Nephron progenitor cell (in vitro differentiated cells): ENCODE measurements around the gene PHYHIPL.

Experiments
- DNase-seq: peaks from one replicate; pipeline ENCODE4 v3.0.0; 2021
- H3K27ac Mint-ChIP-seq: 2 replicates; pipeline ENCODE4 v1.8.0; 2021; ENCODE audit warnings: mild to moderate bottlenecking, moderate library complexity, mixed read lengths
- H3K27me3 Mint-ChIP-seq: 2 replicates; pipeline ENCODE4 v1.8.0; 2021; ENCODE audit warnings: mild to moderate bottlenecking, low read depth, mixed read lengths; ENCODE audit not compliant: poor library complexity
- H3K36me3 Mint-ChIP-seq: 2 replicates; pipeline ENCODE4 v1.8.0; 2021; ENCODE audit warnings: low read depth, mixed read lengths
- H3K4me1 Mint-ChIP-seq: 2 replicates; pipeline ENCODE4 v1.8.0; 2021; ENCODE audit warnings: mixed read lengths
- H3K4me3 Mint-ChIP-seq: 2 replicates; pipeline ENCODE4 v1.8.0; 2021; ENCODE audit warnings: mild to moderate bottlenecking, moderate library complexity, mixed read lengths
- H3K9me3 Mint-ChIP-seq: 2 replicates; pipeline ENCODE4 v1.8.0; 2021; ENCODE audit warnings: mild to moderate bottlenecking, moderate library complexity, mixed read lengths
- TF ChIP-seq, protein P1 (sequence below): fragments of 200-600 bp; sonication (generic); IDR thresholded peaks from 2 replicates; pipeline ENCODE4 v1.5.0; 2021; ENCODE audit warnings: antibody characterized with exemption

PHYHIPL gene

DNA sequence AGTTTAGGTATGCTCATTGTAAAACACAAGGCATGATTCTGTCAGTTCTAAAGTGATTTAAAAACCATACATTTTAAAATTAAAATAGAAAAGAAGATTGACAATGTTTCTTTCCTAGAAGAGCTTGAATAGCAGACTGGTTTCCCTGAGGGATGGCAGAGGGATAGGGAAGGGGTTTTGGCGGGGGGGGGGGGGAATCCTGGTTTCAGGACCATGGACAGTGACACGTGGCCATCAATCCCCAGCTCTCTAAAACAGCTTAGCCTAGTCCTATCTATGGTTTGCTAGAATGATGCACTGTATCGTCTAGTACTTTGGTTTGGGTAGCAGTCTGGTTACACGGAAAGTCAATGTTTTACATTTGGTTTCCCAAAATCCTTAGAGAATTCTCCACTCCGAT lies 88.7 kb downstream of the PHYHIPL start:
- Mint-ChIP-seq H3K27me3 (no peaks in the 10 kb centered on the region), H3K9me3 (no peaks in the 10 kb centered on the region)

DNA sequence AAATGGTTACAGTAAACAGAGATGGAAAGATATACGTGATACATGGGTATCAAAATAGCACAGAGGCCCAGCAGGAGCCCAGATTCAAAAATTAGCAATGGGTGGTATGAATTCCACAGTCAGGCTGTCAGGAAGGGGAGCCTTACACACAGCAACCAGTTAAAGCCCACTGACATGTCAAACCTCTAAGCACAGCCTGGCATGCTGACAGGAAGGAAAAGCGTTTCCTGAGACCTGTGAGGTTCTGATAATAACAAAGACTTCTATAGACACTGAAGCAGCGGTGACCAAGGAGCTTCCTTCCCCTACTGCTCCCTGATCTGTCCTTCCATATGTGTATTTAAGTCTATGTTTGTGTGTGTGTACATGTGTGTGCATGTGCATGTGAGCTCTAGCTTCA lies 89.9 kb downstream of the PHYHIPL start:
- no peak for DNase-seq
- H3K9me3 Mint-ChIP-seq = no peaks in the 10 kb centered on the region
- no peaks in the 10 kb centered on the region for H3K27me3 Mint-ChIP-seq
- TF ChIP-seq, protein P1, sequence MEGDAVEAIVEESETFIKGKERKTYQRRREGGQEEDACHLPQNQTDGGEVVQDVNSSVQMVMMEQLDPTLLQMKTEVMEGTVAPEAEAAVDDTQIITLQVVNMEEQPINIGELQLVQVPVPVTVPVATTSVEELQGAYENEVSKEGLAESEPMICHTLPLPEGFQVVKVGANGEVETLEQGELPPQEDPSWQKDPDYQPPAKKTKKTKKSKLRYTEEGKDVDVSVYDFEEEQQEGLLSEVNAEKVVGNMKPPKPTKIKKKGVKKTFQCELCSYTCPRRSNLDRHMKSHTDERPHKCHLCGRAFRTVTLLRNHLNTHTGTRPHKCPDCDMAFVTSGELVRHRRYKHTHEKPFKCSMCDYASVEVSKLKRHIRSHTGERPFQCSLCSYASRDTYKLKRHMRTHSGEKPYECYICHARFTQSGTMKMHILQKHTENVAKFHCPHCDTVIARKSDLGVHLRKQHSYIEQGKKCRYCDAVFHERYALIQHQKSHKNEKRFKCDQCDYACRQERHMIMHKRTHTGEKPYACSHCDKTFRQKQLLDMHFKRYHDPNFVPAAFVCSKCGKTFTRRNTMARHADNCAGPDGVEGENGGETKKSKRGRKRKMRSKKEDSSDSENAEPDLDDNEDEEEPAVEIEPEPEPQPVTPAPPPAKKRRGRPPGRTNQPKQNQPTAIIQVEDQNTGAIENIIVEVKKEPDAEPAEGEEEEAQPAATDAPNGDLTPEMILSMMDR = no peak
- peaks cover 16% of the 10 kb centered on the region for H3K4me1 Mint-ChIP-seq
- H3K36me3 Mint-ChIP-seq = no peaks in the 10 kb centered on the region
- no peak overlapping the region for H3K4me3 Mint-ChIP-seq
- no peak overlapping the region for H3K27ac Mint-ChIP-seq

More for the DNA sequence above, 88.7 kb downstream of the PHYHIPL start:
- H3K4me3 Mint-ChIP-seq = no peak overlapping the region
- peak; percentile 14 for DNase-seq
- no peaks in the 10 kb centered on the region for H3K36me3 Mint-ChIP-seq
- TF ChIP-seq, protein P1 = no peak
- no peak overlapping the region for H3K27ac Mint-ChIP-seq
- peaks cover 16% of the 10 kb centered on the region for H3K4me1 Mint-ChIP-seq

DNA sequence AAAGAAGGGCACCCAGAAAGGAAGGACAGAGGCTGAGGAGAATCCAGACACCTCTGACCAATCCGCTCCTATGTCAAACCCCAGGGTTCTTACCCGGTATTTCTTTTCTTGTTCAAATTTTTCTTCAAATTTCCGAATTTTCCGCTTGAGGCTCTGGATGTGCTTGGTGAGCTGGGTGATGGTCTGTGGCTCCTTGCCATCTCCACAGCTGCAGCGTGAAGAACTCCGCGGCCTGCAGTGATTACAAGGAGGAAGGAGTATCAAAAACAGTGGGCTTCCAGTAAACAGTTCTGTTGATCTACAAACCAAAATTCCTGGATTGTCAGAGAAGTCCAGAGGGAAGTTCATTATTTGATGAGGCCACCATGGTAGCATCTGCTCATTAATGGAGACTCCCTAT lies 92.0 kb downstream of the PHYHIPL start:
- H3K36me3 Mint-ChIP-seq = no peaks in the 10 kb centered on the region
- no peak for DNase-seq
- no peaks in the 10 kb centered on the region for H3K9me3 Mint-ChIP-seq
- no peak overlapping the region for H3K4me3 Mint-ChIP-seq
- no peak overlapping the region for H3K27ac Mint-ChIP-seq
- H3K27me3 Mint-ChIP-seq = no peaks in the 10 kb centered on the region
- TF ChIP-seq, protein P1 = no peak
- peaks cover 10% of the 10 kb centered on the region for H3K4me1 Mint-ChIP-seq

DNA sequence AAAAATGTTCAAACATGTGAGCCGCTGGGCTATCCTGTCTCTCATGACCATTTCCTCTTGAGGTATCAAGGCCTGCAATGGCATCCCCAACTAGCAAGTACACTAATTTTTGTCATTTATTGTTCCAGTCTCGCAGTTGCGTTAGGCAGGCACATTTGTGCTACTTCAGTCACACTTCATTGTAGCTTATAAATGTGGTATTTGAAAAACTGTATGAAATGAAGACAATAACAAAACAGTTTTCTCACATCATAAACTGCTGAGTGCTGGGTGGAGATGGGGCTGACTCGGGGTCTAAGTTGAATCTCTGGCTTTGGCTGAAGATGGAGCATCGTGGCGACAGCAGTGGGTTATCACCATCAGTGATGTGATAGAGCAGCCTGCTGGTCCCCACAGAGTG lies 93.2 kb downstream of the PHYHIPL start:
- no peaks in the 10 kb centered on the region for H3K36me3 Mint-ChIP-seq
- H3K9me3 Mint-ChIP-seq = no peaks in the 10 kb centered on the region
- no peaks in the 10 kb centered on the region for H3K4me1 Mint-ChIP-seq
- no peak overlapping the region for H3K27ac Mint-ChIP-seq
- TF ChIP-seq, protein P1 = no peak
- H3K27me3 Mint-ChIP-seq = no peaks in the 10 kb centered on the region
- DNase-seq = no peak
- no peak overlapping the region for H3K4me3 Mint-ChIP-seq

DNA sequence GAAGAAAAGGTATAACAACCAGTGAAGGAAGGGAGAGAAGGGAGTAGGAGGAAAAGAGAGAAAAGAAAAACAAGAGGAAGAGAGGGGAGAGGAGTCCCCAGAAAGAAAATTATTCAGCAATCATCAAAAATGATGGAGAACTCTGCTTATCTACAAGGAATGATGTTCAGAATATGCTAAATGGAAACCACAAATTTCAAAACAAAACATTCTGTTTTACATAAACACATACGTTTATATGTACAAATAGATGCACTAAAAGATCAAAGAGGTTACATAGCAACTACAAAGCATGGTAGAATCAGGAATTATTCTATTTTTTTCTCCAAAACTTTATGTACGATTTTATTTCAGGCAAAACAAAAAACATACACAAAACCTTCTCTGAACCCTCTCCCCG lies 94.0 kb downstream of the PHYHIPL start:
- H3K9me3 Mint-ChIP-seq = no peaks in the 10 kb centered on the region
- TF ChIP-seq, protein P1 = no peak
- H3K4me3 Mint-ChIP-seq = no peak overlapping the region
- no peak overlapping the region for H3K27ac Mint-ChIP-seq
- no peaks in the 10 kb centered on the region for H3K4me1 Mint-ChIP-seq
- no peak for DNase-seq
- no peaks in the 10 kb centered on the region for H3K27me3 Mint-ChIP-seq
- H3K36me3 Mint-ChIP-seq = no peaks in the 10 kb centered on the region

DNA sequence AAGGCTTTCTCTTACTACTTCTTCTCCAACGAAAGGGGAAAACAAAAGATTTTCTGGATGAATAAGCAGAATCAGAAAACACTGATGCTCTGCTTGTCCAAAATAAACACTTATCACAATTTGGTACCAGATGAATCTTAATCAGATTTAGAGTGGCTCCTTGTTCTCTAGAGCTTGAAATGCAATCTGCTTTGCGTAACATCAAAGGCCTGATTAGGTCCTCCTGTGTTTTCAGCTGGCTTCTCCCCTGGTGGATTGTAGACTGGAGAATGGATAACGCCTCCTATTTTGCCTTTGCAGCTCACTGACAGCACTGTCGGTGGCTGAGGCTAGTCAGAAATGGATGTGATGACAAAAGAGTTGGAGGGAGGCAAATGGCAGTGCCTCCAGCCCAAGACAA lies 94.7 kb downstream of the PHYHIPL start:
- Mint-ChIP-seq H3K27me3 (no peaks in the 10 kb centered on the region), H3K36me3 (no peaks in the 10 kb centered on the region), H3K4me3 (no peak overlapping the region), H3K9me3 (no peaks in the 10 kb centered on the region), H3K27ac (no peak overlapping the region), H3K4me1 (no peaks in the 10 kb centered on the region)
- DNase-seq = no peak
- TF ChIP-seq, protein P1 = no peak
